GM21423 (cell line): ENCODE results near the gene MINAR1.

Experiments
- ATAC-seq: cut with Tn5 transposase; IDR thresholded peaks from one replicate; pipeline ENCODE4 v1.9.1; 2021; ENCODE audit warnings: mild to moderate bottlenecking, moderate library complexity; ENCODE audit not compliant: unreplicated experiment

Gene MINAR1

GRCh38 chr15:79430901-79431635 is 1.1 kb upstream of the MINAR1 start:
- no peak for ATAC-seq

GRCh38 chr15:79432345-79433275 is 474 bp downstream of the MINAR1 start:
- ATAC-seq = no peak

GRCh38 chr15:79433276-79433990 is 1.3 kb downstream of the MINAR1 start:
- no peak for ATAC-seq

- no peak for ATAC-seq
Observed at GRCh38 chr15:79434361-79434760, 2.2 kb downstream of the MINAR1 start.

GRCh38 chr15:79436037-79436780 is 4.1 kb downstream of the MINAR1 start:
- no peak for ATAC-seq

GRCh38 chr15:79437275-79438000 is 5.3 kb downstream of the MINAR1 start:
- ATAC-seq = no peak

GRCh38 chr15:79439236-79439635 is 7.1 kb downstream of the MINAR1 start:
- ATAC-seq = no peak

GRCh38 chr15:79440355-79440908 is 8.3 kb downstream of the MINAR1 start:
- no peak for ATAC-seq

- ATAC-seq = no peak
Observed at GRCh38 chr15:79442911-79443310, 10.8 kb downstream of the MINAR1 start.

- no peak for ATAC-seq
Observed at GRCh38 chr15:79447060-79447459, 14.9 kb downstream of the MINAR1 start.

- no peak for ATAC-seq
Observed at GRCh38 chr15:79450648-79451047, 18.5 kb downstream of the MINAR1 start.

GRCh38 chr15:79451361-79451999 is 19.3 kb downstream of the MINAR1 start:
- ATAC-seq = no peak

- no peak for ATAC-seq
Observed at GRCh38 chr15:79452244-79453051, 20.3 kb downstream of the MINAR1 start.

- ATAC-seq = no peak
Observed at GRCh38 chr15:79453446-79453845, 21.3 kb downstream of the MINAR1 start.

- ATAC-seq = no peak
Observed at GRCh38 chr15:79454063-79454462, 21.9 kb downstream of the MINAR1 start.

GRCh38 chr15:79455361-79455760 is 23.2 kb downstream of the MINAR1 start:
- ATAC-seq = no peak

GRCh38 chr15:79455943-79456342 is 23.8 kb downstream of the MINAR1 start:
- no peak for ATAC-seq

- ATAC-seq = no peak
Observed at GRCh38 chr15:79458491-79458890, 26.4 kb downstream of the MINAR1 start.
